PC-9 (cell line): Measurements from ENCODE around the gene RPTOR. TPM values are rescaled to one million over a fixed set of nuclear protein-coding genes. Genes with fewer than 3 reads are reported as not detected.

Experiments
- BruUV-seq: library from RNA; stranded (reverse); fragments of 400-500 nt; replicated peaks from 2 replicates; lab custom pipeline; 2021; lab: Mats Ljungman, UMichigan
- CTCF ChIA-PET: fragments of 300-600 bp; sonication (Branson Sonifier 250); formaldehyde crosslinking; loops from one replicate; lab custom pipeline; 2022; ENCODE audit warnings: antibody characterized with exemption; lab: Charles Lee
- POLR2A ChIA-PET: fragments of 300-600 bp; sonication (Branson Sonifier 250); formaldehyde crosslinking; loops from one replicate; lab custom pipeline; 2022; ENCODE audit warnings: antibody characterized with exemption; ENCODE audit not compliant: unreplicated experiment; lab: Charles Lee
- DNase-seq, 2 experiments: peaks; one replicate each; pipeline versions ENCODE4 v3.0.0 to v3.0.0-alpha.2; 2015 to 2022; ENCODE audit warnings: mixed read lengths in 1 of 2
- H2AFZ ChIP-seq: fragments of 200-600 bp; sonication (generic); 2 replicates; pipeline ENCODE4 v1.8.1; 2017; ENCODE audit warnings: antibody characterized with exemption
- H3F3A ChIP-seq: fragments of 200-600 bp; sonication (generic); 2 replicates; pipeline ENCODE4 v1.8.1; 2017; ENCODE audit warnings: antibody characterized with exemption, mild to moderate bottlenecking, low read depth; ENCODE audit not compliant: insufficient read depth
- H3K27ac ChIP-seq: fragments of 200-600 bp; sonication (generic); 2 replicates; pipeline ENCODE4 v1.6.1; 2016; ENCODE audit warnings: mixed run types
- H3K27me3 ChIP-seq: fragments of 200-600 bp; sonication (generic); 2 replicates; pipeline ENCODE4 v1.6.1; 2016; ENCODE audit warnings: low read depth, mixed run types; ENCODE audit not compliant: insufficient read depth
- H3K36me3 ChIP-seq: fragments of 200-600 bp; sonication (generic); 2 replicates; pipeline ENCODE4 v1.6.1; 2016; ENCODE audit warnings: low read depth, mixed run types
- H3K4me1 ChIP-seq: fragments of 200-600 bp; sonication (generic); replicated peaks from 2 replicates; pipeline ENCODE4 v1.6.1; 2016; ENCODE audit warnings: mixed run types; ENCODE audit not compliant: insufficient read depth
- H3K4me2 ChIP-seq: fragments of 200-600 bp; sonication (generic); 2 replicates; pipeline ENCODE4 v1.6.1; 2017; ENCODE audit warnings: mixed run types
- H3K4me3 ChIP-seq: fragments of 200-600 bp; sonication (generic); 2 replicates; pipeline ENCODE4 v1.6.1; 2016; ENCODE audit warnings: mixed run types
- H3K79me2 ChIP-seq: fragments of 200-600 bp; sonication (generic); 2 replicates; pipeline ENCODE4 v1.6.1; 2017; ENCODE audit warnings: low read depth, mixed run types
- H3K9me2 ChIP-seq: fragments of 200-600 bp; sonication (generic); 2 replicates; pipeline ENCODE4 v1.8.1; 2017; ENCODE audit warnings: mild to moderate bottlenecking; ENCODE audit not compliant: insufficient read depth
- H3K9me3 ChIP-seq: fragments of 200-600 bp; sonication (generic); 2 replicates; pipeline ENCODE4 v1.8.1; 2016; ENCODE audit warnings: low read depth; ENCODE audit not compliant: insufficient read depth
- H4K20me1 ChIP-seq: fragments of 200-600 bp; sonication (generic); 2 replicates; pipeline ENCODE4 v1.8.1; 2017; ENCODE audit not compliant: insufficient read depth
- CTCF ChIP-seq: fragments of 200-600 bp; sonication (generic); conservative IDR thresholded peaks from 2 replicates; pipeline ENCODE4 v1.6.1; 2017; ENCODE audit warnings: mixed run types, antibody characterized with exemption, mild to moderate bottlenecking, moderate library complexity
- EZH2 ChIP-seq: fragments of 200-600 bp; sonication (generic); IDR thresholded peaks from 2 replicates; pipeline ENCODE4 v1.8.0; 2017; ENCODE audit warnings: antibody characterized with exemption, low read depth
- intact Hi-C: fragments of 100-400 bp; cut with micrococcal nuclease; formaldehyde crosslinking; loops from one replicate; pipeline ENCODE4 v1.10.0; 2022; ENCODE audit not compliant: unreplicated experiment
- total RNA-seq: library from RNA; stranded (reverse); gene quantifications from 2 replicates; pipeline ENCODE4 v1.2.3, GENCODE V29; 2021

RPTOR gene
- total RNA-seq, 1 experiment from 2014 or later = 50.8 TPM

DNA sequence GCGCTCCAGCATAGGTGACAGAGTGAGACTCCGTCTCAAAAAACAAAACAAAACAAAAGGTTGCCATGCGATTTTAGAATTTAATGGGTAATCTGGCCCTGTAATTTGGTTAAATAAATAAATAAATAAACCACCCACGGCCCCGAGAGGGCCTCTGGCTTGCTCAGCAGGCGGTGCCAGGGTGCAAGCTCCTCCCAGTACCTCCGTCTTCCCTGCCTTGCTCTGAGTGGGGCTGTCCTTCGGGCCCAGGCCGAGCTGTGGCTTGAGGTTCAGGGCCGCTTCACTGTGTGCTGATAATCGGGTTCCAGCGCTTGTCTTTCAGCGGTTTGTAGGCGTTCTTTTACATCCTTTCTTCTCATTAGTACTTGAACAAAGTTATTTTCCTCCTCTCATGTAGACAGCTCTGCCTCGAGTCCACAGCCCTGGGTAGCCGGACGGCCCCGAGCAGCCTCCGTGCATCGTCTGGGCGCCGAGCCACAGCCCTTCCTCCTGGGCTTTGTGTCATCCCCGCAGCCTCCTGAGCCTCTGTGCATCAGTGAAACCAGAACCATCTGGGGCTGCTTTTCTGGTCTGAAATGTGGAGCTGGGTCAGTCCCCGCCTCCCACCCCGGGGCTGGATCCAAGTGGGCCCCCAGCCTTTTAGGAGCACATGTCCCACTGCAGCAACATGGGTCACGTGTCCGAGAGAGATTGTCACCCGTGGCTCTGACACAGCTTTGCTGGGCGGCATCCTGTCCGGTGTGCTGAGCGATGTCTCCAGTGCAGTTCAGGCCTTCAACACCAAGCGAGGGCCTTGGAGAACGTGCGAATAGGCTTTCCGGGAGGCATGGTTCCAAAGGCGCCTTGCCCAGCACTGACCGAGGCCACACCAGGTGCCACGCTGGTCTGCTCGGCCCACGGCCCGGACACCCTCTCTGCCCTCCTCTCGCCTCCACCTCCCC lies 289.6 kb downstream of the RPTOR start:
- POLR2A ChIA-PET = no interaction called here
- Histone ChIP-seq H3K79me2 (no peaks in the 10 kb centered on the region), H4K20me1 (no peaks in the 10 kb centered on the region), H3K4me2 (no peak overlapping the region), H3K36me3 (no peaks in the 10 kb centered on the region), H3K4me1 (peaks cover 8% of the 10 kb centered on the region), H3K9me3 (no peaks in the 10 kb centered on the region), H3K9me2 (no peaks in the 10 kb centered on the region), H3K27ac (no peak overlapping the region), H3K27me3 (no peaks in the 10 kb centered on the region), H2AFZ (no peak overlapping the region), H3F3A (peaks cover 8% of the 10 kb centered on the region), H3K4me3 (no peak overlapping the region)
- CTCF ChIA-PET = no interaction called here
- TF ChIP-seq CTCF = no peak
- no peak for TF ChIP-seq EZH2
- intact Hi-C loops = loop anchor here (2.0 to 5.0 kb wide), 4 partner anchors 23 to 217 kb away; no protein-coding TSS in a partner anchor
- no TSS peak for BruUV-seq
- no peak for DNase-seq

- Histone ChIP-seq H3K4me1 (peaks cover 8% of the 10 kb centered on the region), H3K27ac (no peak overlapping the region), H3K4me3 (no peak overlapping the region), H3K27me3 (no peaks in the 10 kb centered on the region), H3K9me2 (no peaks in the 10 kb centered on the region), H3F3A (peaks cover 8% of the 10 kb centered on the region), H4K20me1 (no peaks in the 10 kb centered on the region), H3K4me2 (no peak overlapping the region), H3K79me2 (no peaks in the 10 kb centered on the region), H3K36me3 (no peaks in the 10 kb centered on the region), H2AFZ (no peak overlapping the region), H3K9me3 (no peaks in the 10 kb centered on the region)
- POLR2A ChIA-PET = no interaction called here
- intact Hi-C loops = loop anchor here (5.0 kb wide), 1 partner anchor 218 kb away; no protein-coding TSS in a partner anchor
- BruUV-seq = no TSS peak
- no peak for TF ChIP-seq CTCF
- CTCF ChIA-PET = no interaction called here
- no peak for DNase-seq
Measured at GRCh38 chr17:80834893-80835275, 290.2 kb downstream of the RPTOR start.

DNA sequence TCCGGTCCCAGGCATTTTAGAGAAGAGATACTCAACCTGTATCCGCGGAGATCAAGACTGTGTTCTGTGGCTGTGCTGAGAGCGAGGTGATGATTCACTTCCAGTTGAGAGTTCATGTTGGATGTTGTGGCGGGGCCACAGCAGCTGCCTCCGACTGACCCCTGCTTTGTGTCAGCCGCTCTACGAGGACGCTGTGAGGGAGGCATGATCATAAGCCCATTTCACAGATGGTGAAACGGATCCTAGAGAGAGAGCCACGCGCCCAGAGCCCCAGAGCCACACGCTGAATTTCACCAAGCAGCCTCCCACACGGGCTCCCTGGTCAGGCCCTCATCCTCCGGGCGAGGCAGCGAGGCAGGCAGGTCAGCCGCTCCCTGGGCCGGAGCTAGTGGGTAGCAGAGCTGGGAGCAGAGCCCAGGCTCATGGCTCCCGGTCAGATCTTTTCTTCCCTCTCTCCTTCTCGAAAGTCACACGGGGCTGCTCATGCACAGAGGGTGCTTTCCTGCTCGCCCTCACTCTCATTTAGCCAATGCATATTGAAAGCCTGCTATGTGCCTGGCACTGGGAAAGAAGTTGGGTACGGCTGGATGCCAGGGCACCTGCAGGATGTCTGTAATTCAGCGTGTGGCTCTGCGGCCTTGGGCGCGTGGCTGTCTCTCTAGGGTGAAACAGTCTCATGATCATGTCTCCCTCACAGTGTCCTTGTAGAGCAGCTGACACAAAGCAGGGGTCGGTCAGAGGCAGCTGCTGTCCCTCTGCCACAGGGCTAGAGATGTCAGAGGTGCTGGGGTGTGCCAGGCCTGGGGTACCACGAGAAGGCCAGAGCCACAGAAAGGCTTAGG lies 291.4 kb downstream of the RPTOR start:
- H3F3A ChIP-seq = peaks cover 8% of the 10 kb centered on the region
- POLR2A ChIA-PET = no interaction called here
- no peaks in the 10 kb centered on the region for H3K79me2 ChIP-seq
- H3K36me3 ChIP-seq = no peaks in the 10 kb centered on the region
- no peaks in the 10 kb centered on the region for H4K20me1 ChIP-seq
- intact Hi-C loops = no loop called here
- no peak for DNase-seq
- H3K9me2 ChIP-seq = no peaks in the 10 kb centered on the region
- H3K4me1 ChIP-seq = peaks cover 8% of the 10 kb centered on the region
- BruUV-seq = no TSS peak
- H3K9me3 ChIP-seq = no peaks in the 10 kb centered on the region
- CTCF ChIA-PET = no interaction called here
- no peak overlapping the region for H3K4me2 ChIP-seq
- no peak overlapping the region for H3K4me3 ChIP-seq
- no peaks in the 10 kb centered on the region for H3K27me3 ChIP-seq
- TF ChIP-seq EZH2 = no peak
- no peak for TF ChIP-seq CTCF
- no peak overlapping the region for H3K27ac ChIP-seq
- no peak overlapping the region for H2AFZ ChIP-seq
